ACC112 (cell line): ENCODE results near the gene ULK4.

ENCODE experiments used
- H2AFZ ChIP-seq: fragments of 200-600 bp; sonication (generic); one replicate; pipeline ENCODE4 v1.6.0; 2017; ENCODE audit warnings: antibody characterized with exemption, low read length; ENCODE audit not compliant: unreplicated experiment
- H3K27ac ChIP-seq: fragments of 200-600 bp; sonication (generic); 2 replicates; pipeline ENCODE4 v1.5.1; 2014; ENCODE audit warnings: low read depth, mild to moderate bottlenecking, antibody characterized with exemption, low read length, moderate library complexity
- H3K27me3 ChIP-seq: fragments of 200-600 bp; sonication (generic); 2 replicates; pipeline ENCODE4 v1.6.1; 2014; ENCODE audit warnings: mild to moderate bottlenecking, antibody characterized with exemption, low read length, moderate library complexity, mixed read lengths; ENCODE audit not compliant: insufficient read depth
- H3K36me3 ChIP-seq: fragments of 200-600 bp; sonication (generic); 2 replicates; pipeline ENCODE4 v1.6.1; 2016; ENCODE audit warnings: mild to moderate bottlenecking, antibody characterized with exemption, low read length, moderate library complexity, mixed read lengths; ENCODE audit not compliant: insufficient read depth
- H3K4me1 ChIP-seq: fragments of 200-600 bp; sonication (generic); one replicate; pipeline ENCODE4 v1.6.1; 2016; ENCODE audit warnings: low read length, mixed read lengths; ENCODE audit not compliant: insufficient read depth, unreplicated experiment, control insufficient read depth
- H3K4me3 ChIP-seq: fragments of 200-600 bp; sonication (generic); 2 replicates; pipeline ENCODE4 v1.5.1; 2014; ENCODE audit warnings: mild to moderate bottlenecking, low read depth, low read length
- H3K79me2 ChIP-seq: fragments of 200-600 bp; sonication (generic); one replicate; pipeline ENCODE4 v1.6.0; 2016; ENCODE audit warnings: low read length; ENCODE audit not compliant: control insufficient read depth, unreplicated experiment, insufficient read depth

The ULK4 gene

GRCh38 chr3:41503998-41504623 is 457.8 kb downstream of the ULK4 start:
- Histone ChIP-seq H2AFZ (no peak overlapping the region), H3K36me3 (no peaks in the 10 kb centered on the region), H3K27ac (no peak overlapping the region), H3K4me1 (no peaks in the 10 kb centered on the region), H3K4me3 (no peak overlapping the region), H3K27me3 (no peaks in the 10 kb centered on the region), H3K79me2 (no peaks in the 10 kb centered on the region)

DNA sequence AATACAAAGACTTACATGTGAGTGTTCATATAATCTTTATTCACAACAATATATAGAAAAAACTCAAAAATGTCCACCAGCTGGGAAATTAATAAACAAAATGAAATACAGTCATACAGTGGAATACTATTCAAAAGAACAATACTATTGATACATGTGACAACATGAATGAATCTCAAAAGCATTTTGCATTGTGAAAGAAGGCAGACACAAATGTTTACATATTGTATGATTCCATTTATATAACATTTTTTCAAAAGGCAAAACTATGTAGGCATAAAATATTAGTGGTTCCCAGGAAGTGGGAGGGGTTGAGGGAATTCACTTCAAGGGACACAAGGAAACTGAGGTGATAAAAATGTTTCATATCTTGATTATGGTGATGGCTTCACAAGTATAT is 459.4 kb downstream of the ULK4 start:
- H3K36me3 ChIP-seq: no peaks in the 10 kb centered on the region
- no peaks in the 10 kb centered on the region for H3K79me2 ChIP-seq
- no peak overlapping the region for H2AFZ ChIP-seq
- no peak overlapping the region for H3K27ac ChIP-seq
- no peaks in the 10 kb centered on the region for H3K27me3 ChIP-seq
- H3K4me3 ChIP-seq: no peak overlapping the region
- H3K4me1 ChIP-seq: no peaks in the 10 kb centered on the region

DNA sequence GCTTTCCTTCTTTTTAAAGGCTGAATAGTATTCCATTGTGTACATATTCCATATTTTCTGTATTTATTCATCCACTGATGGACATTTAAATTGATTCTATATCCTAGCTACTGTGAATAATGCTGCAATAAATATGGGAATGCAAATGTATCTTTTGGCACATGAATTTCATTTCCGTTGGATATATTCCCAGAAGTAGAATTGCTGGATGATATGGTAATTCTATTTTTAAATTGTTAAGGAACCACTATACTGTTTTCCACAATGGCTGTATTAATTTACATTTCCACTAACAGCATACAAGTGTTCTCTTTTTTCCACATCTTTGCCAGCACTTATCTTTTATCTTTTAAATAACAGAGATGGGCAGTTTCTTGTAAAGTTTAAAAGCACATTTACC is 459.9 kb downstream of the ULK4 start:
- no peak overlapping the region for H3K4me3 ChIP-seq
- no peak overlapping the region for H3K27ac ChIP-seq
- H3K4me1 ChIP-seq: no peaks in the 10 kb centered on the region
- H3K27me3 ChIP-seq: no peaks in the 10 kb centered on the region
- H2AFZ ChIP-seq: no peak overlapping the region
- no peaks in the 10 kb centered on the region for H3K79me2 ChIP-seq
- no peaks in the 10 kb centered on the region for H3K36me3 ChIP-seq

DNA sequence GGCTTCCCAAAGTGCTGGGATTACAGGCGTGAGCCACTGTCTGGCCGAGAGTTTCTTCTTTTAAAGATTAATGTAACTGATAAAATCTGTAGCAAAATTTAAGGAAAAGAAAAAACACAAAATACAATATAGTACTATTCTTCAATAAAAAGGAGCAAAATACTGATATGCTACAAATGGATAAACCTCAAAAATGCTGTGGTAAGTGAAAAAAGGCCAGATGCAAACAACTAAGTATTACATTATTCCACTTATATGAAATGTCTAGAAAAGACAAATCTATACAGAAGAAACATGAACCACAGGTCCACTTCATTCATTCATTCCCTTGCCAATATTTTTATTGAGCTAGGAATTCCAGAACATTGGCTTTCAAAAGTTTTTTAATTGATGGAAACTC is 463.1 kb downstream of the ULK4 start:
- Histone ChIP-seq H3K27me3 (no peaks in the 10 kb centered on the region), H3K4me1 (no peaks in the 10 kb centered on the region), H3K36me3 (no peaks in the 10 kb centered on the region), H3K79me2 (no peaks in the 10 kb centered on the region), H3K4me3 (no peak overlapping the region), H3K27ac (no peak overlapping the region), H2AFZ (no peak overlapping the region)

DNA sequence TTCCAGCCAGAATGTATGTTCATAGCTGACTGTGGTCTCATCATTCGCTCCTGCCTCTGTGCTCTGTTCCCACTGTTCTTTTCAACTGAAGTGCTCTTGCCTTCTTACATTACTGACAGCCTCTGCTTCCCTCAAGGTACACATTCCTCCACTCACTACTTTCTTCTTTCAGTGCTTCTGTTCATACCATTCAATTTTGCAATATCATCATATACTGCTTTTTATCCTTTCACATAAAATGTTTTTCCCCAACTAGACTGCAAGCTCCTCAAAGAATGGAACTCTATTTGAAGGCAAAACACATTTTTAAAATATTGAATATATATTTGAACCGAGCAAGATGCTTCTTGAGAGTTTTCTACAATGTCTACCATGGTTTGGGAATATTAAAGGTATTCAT is 471.5 kb downstream of the ULK4 start:
- H3K27ac ChIP-seq: no peak overlapping the region
- H3K79me2 ChIP-seq: no peaks in the 10 kb centered on the region
- H3K36me3 ChIP-seq: no peaks in the 10 kb centered on the region
- H3K4me1 ChIP-seq: no peaks in the 10 kb centered on the region
- no peak overlapping the region for H3K4me3 ChIP-seq
- no peaks in the 10 kb centered on the region for H3K27me3 ChIP-seq
- H2AFZ ChIP-seq: no peak overlapping the region

- Histone ChIP-seq H3K4me1 (no peaks in the 10 kb centered on the region), H3K27ac (no peak overlapping the region), H2AFZ (no peak overlapping the region), H3K27me3 (no peaks in the 10 kb centered on the region), H3K4me3 (no peak overlapping the region), H3K36me3 (no peaks in the 10 kb centered on the region), H3K79me2 (no peaks in the 10 kb centered on the region)
Observed at GRCh38 chr3:41489231-41489630, 472.7 kb downstream of the ULK4 start.

DNA sequence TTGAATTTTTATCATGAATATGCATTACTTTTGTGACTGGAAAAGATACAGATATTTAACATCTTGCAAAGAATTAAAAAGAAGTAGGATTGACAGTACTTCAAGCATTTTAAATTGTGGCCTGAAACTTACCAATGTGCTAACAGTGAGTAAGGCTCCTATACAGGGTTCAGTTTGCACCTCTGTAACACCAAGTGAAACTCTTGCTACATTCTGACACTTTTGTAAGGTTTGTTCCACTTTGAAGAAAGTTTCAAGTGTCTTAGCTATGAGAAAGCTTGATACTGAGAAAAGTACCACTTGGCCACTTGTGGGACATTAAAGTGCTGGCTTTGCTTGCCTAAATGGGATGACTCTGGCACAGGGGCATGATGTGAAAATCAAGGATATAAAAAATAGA is 473.4 kb downstream of the ULK4 start:
- Histone ChIP-seq H3K4me3 (no peak overlapping the region), H2AFZ (no peak overlapping the region), H3K36me3 (no peaks in the 10 kb centered on the region), H3K4me1 (no peaks in the 10 kb centered on the region), H3K79me2 (no peaks in the 10 kb centered on the region), H3K27me3 (no peaks in the 10 kb centered on the region), H3K27ac (no peak overlapping the region)

DNA sequence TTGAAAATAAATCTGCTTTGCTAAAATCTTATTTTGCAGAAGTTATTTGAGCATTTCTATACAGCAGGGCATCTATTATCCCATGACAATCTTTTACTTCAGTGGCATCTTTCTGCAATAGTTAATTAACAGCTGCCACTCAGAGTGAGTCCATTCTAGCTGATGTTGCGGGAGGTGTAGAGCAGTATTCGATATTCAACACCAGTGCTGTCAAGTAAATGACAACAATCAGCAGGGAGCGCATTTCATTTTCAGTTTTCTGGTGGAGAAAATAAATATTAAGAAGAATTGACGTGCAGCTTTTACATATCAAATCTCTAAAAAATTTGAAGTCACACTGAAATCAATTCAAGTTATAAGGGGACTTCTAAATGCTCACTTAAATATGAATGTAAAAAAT is 476.4 kb downstream of the ULK4 start:
- Histone ChIP-seq H3K4me3 (no peak overlapping the region), H2AFZ (no peak overlapping the region), H3K36me3 (no peaks in the 10 kb centered on the region), H3K27ac (no peak overlapping the region), H3K4me1 (no peaks in the 10 kb centered on the region), H3K27me3 (no peaks in the 10 kb centered on the region), H3K79me2 (no peaks in the 10 kb centered on the region)

DNA sequence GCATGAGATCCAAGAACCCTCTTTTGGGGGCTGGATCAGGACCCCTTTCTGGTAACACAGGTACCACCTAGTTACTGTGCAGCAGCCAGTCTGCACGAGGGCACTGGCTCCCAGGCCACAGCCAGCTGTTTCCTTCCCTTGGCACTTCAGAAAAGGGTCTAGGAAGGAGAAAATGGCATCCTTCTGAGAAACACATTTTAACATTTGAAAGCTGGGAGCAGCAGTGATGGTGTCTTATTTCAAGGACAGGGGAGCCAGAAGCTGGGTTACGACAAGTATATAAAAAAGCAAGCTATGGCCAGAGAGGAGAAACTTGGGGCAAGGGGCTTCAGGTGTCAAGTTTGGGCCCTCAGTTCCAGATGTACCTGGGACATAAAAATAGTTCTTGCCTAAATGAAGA is 479.8 kb downstream of the ULK4 start:
- Histone ChIP-seq H2AFZ (no peak overlapping the region), H3K4me3 (no peak overlapping the region), H3K27ac (no peak overlapping the region), H3K36me3 (no peaks in the 10 kb centered on the region), H3K27me3 (no peaks in the 10 kb centered on the region), H3K4me1 (no peaks in the 10 kb centered on the region), H3K79me2 (no peaks in the 10 kb centered on the region)

DNA sequence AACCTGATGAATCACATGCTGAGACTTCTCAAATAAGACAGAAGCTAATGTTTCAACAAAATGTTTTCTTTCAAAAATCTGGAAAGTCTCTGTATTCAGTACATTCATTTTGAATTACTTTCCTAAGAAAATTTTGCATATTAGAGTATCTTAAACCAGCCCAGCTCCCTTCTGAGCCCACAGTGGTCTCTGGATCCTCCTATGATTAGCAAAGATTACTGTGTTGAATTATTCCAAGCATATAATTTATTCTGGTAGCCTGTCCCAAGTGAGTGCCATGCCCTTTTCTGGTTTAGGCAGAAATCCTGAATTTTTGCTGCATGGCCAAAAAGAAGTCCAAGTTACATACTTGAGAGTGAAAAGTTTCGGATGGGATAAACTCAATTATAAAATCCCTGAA is 483.6 kb downstream of the ULK4 start:
- Histone ChIP-seq H3K79me2 (no peaks in the 10 kb centered on the region), H3K4me1 (no peaks in the 10 kb centered on the region), H3K36me3 (no peaks in the 10 kb centered on the region), H3K4me3 (no peak overlapping the region), H2AFZ (no peak overlapping the region), H3K27ac (no peak overlapping the region), H3K27me3 (no peaks in the 10 kb centered on the region)

GRCh38 chr3:41477399-41478014 is 484.4 kb downstream of the ULK4 start:
- H3K27ac ChIP-seq: no peak overlapping the region
- no peak overlapping the region for H2AFZ ChIP-seq
- no peak overlapping the region for H3K4me3 ChIP-seq
- no peaks in the 10 kb centered on the region for H3K36me3 ChIP-seq
- no peaks in the 10 kb centered on the region for H3K79me2 ChIP-seq
- H3K4me1 ChIP-seq: no peaks in the 10 kb centered on the region
- H3K27me3 ChIP-seq: no peaks in the 10 kb centered on the region
